NCI-H82 treated with DMSO at 0.1 percent for 48 hours (cell line): Measurements from ENCODE around the gene CEBPZOS.
"Not testable (repeated sequence)": the region's sequence is repeated elsewhere in the genome, so short reads cannot be mapped to it uniquely, and the experiment has no call there.

Experiments used
- DNase-seq: peaks from one replicate; lab custom pipeline; 2025; ENCODE audit not compliant: unreplicated experiment; lab: John Stamatoyannopoulos, UW

CEBPZOS gene

GRCh38 chr2:37190290-37190689 lies 6.0 kb upstream of the CEBPZOS start:
- DNase-seq: no peak

DNA sequence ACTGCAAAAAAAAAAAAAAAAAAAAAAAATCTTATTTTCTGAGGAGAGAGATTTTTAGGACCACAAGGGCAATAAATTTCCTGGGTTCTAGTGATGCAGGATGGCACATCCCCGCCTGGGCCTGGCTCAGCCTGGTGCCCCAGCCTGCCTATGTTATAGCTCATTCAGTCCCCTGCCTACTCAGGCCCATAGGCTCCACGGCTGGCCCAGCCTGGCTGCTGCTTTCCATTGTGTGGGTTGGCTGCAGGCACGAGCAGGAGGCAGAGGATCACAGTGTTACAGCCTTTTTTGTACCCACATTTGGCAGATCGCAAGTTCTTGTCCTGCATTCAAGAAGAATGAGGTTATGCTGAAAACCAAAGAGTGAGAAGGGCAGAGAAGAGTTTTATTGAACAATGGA lies 5.0 kb upstream of the CEBPZOS start:
- DNase-seq: no peak

GRCh38 chr2:37191747-37192146 lies 4.5 kb upstream of the CEBPZOS start:
- DNase-seq: no peak

- DNase-seq: peak; percentile 13
Observed at GRCh38 chr2:37192551-37192950, 3.7 kb upstream of the CEBPZOS start.

DNA sequence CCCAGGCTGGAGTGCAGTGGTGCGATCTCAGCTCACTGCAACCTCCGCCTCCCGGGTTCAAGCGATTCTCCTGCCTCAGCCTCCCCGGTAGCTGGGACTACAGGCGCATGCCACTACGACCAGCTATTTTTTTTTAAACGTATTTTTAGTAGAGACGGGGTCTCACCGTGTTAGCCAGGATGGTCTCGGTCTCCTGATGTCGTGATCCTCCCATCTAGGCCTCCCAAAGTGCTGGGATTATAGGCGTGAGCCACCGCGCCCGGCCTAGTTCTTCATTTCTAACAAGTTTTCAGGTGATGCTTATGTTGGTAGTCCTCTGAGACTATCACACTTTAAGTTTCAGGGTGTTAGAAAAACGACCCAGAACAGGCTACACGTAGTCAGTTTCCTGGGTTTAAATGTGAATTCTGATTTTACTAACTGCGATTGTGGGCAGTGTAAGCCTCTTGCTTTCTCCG lies 405 bp upstream of the CEBPZOS start:
- not testable (repeated sequence) for DNase-seq

DNA sequence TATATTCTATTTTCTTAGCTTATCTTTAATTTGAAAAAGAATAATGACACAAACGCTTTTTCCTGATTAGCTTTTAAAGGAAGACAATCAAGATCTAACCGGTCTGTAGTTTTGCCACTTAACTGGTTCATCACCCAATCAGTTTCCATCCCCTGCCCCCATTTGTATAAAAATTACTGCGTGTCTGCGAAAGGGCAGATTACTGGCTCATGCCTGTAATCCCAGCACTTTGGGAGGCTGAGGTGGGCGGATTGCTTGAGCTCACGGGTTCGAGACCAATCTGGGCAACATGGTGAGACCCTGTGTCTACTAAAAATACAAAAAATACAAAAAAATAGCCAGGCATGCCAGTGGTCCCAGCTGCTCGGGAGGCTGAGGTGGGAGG lies 2.4 kb downstream of the CEBPZOS start:
- no peak for DNase-seq

- no peak for DNase-seq
Observed at GRCh38 chr2:37201208-37201607, 4.9 kb downstream of the CEBPZOS start.

GRCh38 chr2:37201766-37202165 lies 5.5 kb downstream of the CEBPZOS start:
- DNase-seq: no peak

DNA sequence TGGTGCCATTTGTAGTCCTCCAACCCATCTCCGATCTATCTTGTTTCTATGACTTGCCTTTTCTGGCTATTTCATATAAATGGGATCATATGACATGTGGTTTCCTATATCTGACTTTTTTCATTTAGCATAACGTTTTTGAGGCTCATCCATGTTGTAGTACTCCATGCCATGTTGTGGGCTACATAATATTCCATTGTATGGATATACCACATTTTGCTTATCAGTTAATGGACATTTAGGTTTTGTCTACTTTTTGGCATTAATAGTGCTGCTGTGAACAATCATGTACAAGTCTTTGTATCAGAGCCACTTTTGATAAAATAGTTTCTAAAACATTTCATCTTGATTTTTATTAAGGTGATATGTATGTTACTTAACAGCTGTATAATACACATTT lies 7.4 kb downstream of the CEBPZOS start:
- DNase-seq: no peak

DNA sequence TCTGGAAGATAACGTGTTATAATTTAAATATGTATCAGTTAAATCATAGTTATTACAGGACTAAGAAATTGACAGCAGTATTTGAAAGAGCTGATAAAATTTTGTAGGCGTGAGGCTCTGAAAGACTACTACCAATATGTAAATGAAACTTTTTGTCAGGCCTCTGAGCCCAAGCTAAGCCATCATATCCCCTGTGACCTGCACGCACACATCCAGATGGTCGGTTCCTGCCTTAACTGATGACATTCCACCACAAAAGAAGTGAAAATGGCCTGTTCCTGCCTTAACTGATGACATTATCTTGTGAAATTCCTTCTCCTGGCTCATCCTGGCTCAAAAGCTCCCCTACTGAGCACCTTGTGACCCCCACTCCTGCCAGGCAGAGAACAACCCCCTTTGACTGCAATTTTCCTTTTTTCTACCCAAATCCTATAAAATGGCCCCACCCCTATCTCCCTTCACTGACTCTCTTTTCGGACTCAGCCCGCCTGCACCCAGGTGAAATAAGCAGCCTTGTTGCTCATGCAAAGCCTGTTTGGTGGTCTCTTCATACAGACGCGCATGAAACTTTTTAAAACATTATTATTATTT lies 8.9 kb downstream of the CEBPZOS start:
- DNase-seq: not testable (repeated sequence)

DNA sequence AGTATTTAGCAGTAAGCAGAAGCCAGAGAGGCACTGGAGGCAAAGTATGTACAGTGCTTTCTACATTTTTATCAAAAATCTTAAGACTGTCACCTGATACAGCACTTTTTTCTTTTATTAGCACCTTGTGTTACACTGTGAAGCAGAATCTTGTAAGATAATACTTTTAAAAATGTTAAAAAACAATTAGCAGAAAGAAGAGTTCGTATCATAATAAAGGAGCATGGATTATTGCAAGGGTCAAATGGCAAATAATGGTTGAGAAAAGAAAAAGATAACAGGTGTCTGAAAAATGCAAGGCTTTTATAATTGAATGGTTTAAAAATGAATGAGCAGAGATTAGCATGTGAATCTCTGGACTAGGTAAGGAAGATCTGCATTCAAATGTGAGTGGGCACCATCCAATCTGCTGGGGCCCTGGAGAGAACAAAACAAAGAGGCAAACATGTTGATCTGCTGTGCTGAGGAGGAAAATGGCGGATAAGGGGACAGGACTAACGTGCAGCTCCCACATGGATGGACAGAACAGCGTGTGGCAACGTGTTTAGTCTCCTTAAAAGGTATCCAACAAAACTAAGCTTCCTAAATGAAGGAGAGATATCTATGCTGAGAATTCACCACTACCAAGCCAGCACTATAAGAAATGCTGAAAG lies 9.5 kb downstream of the CEBPZOS start:
- DNase-seq: no peak

DNA sequence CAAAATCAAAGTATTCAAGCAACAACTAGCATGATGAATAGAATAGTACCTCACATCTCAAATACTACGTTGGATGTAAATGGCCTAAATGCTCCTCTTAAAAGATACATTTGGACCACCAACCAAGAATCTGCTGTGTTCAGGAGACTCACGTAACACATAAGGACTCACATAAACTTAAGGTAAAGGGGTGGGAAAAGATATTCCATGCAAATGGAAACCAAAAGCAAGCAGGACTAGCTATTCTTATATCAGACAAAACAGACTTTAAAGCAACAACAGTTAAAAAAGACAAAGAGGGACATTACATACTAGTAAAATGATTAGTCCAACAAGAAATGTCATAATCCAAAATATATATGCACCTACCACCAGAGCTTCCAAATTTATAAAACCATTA lies 10.5 kb downstream of the CEBPZOS start:
- DNase-seq: not testable (repeated sequence)

- DNase-seq: no peak
Observed at GRCh38 chr2:37211212-37211611, 14.9 kb downstream of the CEBPZOS start.

DNA sequence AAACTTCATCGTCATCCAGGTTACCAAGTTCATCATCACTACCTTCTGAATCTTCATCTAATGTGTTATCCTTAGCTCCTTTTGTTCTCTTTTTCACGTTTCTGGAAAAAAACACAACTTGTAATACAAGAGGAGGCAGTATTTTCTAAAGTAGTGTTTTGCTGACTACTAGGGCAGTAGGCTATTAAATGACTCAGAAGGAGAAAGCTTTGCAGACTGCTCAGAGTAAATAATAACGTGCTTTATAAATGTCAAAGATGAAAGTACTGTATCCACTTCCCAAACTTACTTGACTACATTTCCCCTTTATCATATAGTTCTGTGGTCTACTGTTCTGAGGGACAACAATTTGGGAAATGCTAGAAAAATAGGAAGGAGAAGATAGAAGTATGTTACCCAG lies 15.6 kb downstream of the CEBPZOS start:
- no peak for DNase-seq

DNA sequence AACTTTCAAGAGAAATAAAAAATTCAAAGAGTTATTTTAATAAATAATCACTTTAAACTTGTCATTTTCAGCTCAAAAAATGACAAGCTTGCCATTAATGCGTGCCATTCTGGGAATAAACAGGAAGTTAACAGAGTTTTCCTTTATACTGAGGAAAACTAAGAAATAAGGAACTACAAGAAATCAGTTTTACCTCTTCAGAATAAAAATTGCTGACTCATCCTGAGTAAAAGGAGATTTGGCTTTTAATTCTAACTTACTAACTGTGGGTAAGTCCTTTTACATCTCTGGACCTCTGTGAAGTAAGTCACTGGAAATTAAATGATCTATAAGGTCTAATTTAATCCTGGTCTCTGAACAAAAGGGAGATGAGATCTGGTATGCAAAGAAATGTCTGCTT lies 19.0 kb downstream of the CEBPZOS start:
- DNase-seq: no peak

DNA sequence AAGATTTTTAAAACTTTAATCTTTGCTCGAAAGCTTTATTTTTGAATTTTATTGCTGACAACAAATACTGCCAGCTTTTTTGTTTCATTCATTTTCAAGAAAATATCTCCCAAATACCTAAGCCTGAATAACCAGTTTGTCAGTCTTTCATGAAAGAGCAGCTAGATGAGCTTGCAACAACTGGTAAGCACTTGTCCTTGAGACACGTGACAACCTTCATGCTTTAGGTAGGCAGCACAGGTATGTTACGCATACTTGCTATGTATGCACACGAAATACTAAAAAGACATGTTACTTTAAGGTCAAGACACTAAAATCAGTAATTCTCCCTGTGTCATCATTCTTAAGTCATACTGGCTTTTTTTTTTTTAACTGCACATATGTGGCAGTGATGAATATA lies 22.8 kb downstream of the CEBPZOS start:
- DNase-seq: no peak

DNA sequence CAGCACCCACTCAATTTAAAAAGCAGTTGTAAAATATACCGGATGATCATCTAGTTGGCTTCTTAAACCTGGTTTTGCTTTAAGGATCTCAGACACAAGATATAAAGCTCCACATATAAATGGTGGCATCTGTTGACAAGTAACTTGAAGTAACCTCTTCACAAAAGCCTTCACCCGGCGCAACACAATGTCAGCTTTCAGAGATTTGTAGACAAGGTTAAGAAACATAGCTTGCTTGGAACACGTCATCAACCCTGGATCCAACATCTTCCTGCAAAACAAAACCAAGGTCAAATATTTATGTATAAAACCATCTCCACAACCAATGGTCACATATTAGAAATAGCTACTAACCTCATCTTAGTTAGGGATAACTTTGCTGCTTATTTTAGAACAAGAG lies 26.8 kb downstream of the CEBPZOS start:
- DNase-seq: no peak

DNA sequence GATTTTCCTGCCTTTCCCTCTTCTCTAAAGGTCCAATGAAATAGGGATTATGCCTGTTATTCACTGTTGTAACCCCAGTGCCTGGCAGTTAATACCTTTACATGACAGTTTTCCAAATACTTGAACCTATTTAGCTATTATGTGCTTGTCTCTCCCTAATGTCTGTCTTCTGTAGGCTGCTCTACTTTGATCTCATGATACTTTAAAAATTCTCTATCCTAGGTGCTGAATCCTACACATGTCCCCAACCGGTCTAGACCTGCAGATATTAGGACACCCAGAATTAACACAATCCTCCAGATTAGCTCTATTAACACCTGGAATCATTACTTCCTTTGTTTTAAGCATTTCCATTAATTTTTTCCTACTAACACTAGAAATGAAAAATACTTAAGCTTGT lies 27.8 kb downstream of the CEBPZOS start:
- DNase-seq: no peak

- DNase-seq: not testable (repeated sequence)
Observed at GRCh38 chr2:37225129-37225528, 28.8 kb downstream of the CEBPZOS start.

DNA sequence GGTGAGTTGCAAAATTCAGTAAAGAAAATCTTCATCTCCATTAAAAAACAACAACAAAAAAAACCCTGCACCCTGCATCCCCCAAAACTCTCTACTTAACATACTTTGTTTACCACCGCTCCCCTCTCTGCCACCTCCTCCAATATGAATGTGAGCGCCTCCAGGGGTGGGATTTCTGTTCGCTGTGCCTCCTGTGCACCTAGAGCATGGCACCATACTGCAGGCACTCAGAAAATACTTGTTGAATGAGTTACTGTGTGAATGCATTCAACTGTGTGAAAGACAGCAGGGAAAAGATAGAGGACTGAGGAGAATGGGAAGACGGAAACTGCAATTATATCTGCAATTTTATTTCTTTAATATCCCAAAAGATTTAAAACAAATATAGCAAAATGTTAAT lies 30.6 kb downstream of the CEBPZOS start:
- DNase-seq: no peak

GRCh38 chr2:37228788-37229187 lies 32.5 kb downstream of the CEBPZOS start:
- DNase-seq: no peak

- no peak for DNase-seq
Observed at GRCh38 chr2:37230581-37230980, 34.3 kb downstream of the CEBPZOS start.
